ENCODE data around the gene TAL2.
A peak's percentile ranks its signal among the peaks of the same experiment; 100 is the strongest.

Gene TAL2

GRCh38 chr9:105656131-105656921 is 5.9 kb upstream of the TAL2 start:
- no peak for DNase-seq (ENCODE audit: low read depth)
- H3K4me3 ChIP-seq (ENCODE audit: low read depth, low read length) = peak overlapping the region; percentile 54
- TF ChIP-seq, protein P1, sequence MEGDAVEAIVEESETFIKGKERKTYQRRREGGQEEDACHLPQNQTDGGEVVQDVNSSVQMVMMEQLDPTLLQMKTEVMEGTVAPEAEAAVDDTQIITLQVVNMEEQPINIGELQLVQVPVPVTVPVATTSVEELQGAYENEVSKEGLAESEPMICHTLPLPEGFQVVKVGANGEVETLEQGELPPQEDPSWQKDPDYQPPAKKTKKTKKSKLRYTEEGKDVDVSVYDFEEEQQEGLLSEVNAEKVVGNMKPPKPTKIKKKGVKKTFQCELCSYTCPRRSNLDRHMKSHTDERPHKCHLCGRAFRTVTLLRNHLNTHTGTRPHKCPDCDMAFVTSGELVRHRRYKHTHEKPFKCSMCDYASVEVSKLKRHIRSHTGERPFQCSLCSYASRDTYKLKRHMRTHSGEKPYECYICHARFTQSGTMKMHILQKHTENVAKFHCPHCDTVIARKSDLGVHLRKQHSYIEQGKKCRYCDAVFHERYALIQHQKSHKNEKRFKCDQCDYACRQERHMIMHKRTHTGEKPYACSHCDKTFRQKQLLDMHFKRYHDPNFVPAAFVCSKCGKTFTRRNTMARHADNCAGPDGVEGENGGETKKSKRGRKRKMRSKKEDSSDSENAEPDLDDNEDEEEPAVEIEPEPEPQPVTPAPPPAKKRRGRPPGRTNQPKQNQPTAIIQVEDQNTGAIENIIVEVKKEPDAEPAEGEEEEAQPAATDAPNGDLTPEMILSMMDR (conservative IDR thresholded peaks at IDR 0.05; ENCODE audit: low read depth, low read length) = no peak

DNA sequence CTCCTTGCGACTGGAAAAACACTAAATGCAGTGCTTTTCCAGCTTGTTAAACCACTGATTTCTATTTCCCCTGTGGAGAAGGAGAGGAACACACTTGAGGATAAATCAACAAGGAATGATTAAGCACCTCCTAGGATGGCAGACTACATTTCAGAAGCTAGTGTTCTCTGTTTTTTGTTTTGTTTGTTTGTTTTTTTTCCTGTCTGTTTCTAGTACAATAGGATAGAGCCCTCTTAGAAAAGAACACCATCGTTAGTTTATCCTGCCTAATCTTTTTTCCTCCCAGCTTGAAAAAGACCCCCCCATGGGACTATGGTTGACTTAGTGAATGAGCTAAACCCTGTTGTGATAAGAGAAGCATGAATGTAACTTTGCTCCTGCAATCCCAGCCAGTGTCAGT is 3.9 kb upstream of the TAL2 start:
- DNase-seq (ENCODE audit: low read depth) = no peak
- TF ChIP-seq, protein P1 (conservative IDR thresholded peaks at IDR 0.05; ENCODE audit: low read depth, low read length) = no peak
- no peak overlapping the region for H3K4me3 ChIP-seq (ENCODE audit: low read depth, low read length)

- DNase-seq (ENCODE audit: low read depth) = no peak
- no peak overlapping the region for H3K4me3 ChIP-seq (ENCODE audit: low read depth, low read length)
- TF ChIP-seq, protein P1 (conservative IDR thresholded peaks at IDR 0.05; ENCODE audit: low read depth, low read length) = no peak
Observed at GRCh38 chr9:105661011-105661410, 1.2 kb upstream of the TAL2 start.

DNA sequence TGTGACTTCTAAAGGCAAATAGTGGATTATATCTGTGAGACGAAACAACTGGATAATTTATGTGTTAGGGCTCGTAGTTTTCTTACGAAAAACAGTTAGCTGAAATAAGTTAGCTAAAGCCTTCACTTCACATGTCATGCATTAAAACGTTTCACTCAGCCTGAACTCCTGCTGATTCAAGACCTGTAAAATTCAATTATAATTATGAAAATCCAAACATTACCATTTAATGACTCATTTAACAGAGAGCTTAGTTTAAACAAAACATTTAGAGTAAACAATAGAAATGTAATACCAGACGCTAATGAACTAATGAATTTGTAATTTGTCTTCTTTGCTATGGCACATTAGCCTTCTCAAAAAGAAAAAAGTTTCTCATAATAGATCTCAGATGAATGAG is 1.7 kb downstream of the TAL2 start:
- H3K4me3 ChIP-seq (ENCODE audit: low read depth, low read length) = no peak overlapping the region
- TF ChIP-seq, protein P1 (conservative IDR thresholded peaks at IDR 0.05; ENCODE audit: low read depth, low read length) = no peak
- no peak for DNase-seq (ENCODE audit: low read depth)

DNA sequence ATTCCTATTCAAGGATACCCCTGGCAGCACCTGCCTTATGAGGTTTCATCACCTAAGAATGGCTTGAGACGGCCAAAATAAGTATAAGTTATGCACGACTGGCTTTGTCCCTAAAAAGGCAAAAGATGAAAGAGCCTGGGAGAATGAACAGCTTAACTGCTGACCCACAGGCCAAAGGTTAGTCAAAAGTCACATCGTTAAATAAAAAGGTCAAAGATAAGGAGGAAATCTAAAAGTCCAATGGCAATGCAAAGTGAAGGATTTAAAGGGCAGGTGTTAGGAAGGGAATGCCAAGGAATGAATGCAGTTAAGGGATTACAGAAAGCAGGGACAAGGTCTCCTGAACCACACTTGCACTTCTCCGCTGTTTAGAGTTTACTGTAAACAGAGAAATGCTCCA is 5.6 kb downstream of the TAL2 start:
- H3K4me3 ChIP-seq (ENCODE audit: low read depth, low read length) = no peak overlapping the region
- DNase-seq (ENCODE audit: low read depth) = no peak
- TF ChIP-seq, protein P1 (conservative IDR thresholded peaks at IDR 0.05; ENCODE audit: low read depth, low read length) = no peak

DNA sequence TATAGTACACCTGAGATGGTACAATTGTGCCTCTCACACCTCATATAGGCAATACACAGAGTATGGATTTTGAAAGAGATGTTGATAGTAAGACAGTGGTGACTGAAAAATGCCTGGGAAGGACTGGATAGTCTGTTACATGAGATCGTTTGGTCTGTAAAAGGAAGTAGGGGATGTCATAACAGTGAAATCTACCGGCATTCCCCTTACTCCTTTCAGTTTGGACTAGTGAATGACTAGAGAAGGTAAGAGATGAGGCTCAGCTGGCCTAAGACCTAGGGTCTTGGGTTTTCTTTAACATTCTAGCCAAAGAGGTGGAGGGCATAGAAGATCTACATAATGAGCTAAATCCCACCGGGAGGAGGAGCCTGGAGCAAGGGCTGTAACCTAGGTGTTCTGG is 8.1 kb downstream of the TAL2 start:
- H3K4me3 ChIP-seq (ENCODE audit: low read depth, low read length) = no peak overlapping the region
- no peak for DNase-seq (ENCODE audit: low read depth)
- TF ChIP-seq, protein P1 (conservative IDR thresholded peaks at IDR 0.05; ENCODE audit: low read depth, low read length) = no peak

- H3K4me3 ChIP-seq (ENCODE audit: low read depth, low read length) = no peak overlapping the region
- DNase-seq (ENCODE audit: low read depth) = no peak
- TF ChIP-seq, protein P1 (conservative IDR thresholded peaks at IDR 0.05; ENCODE audit: low read depth, low read length) = no peak
Observed at GRCh38 chr9:105670775-105671174, 8.5 kb downstream of the TAL2 start.

Data from choroid plexus epithelial cell (primary cell).